ENCODE measurements around the gene ASB18. TPM values are rescaled to one million over a fixed set of nuclear protein-coding genes. Genes with fewer than 3 reads are reported as not detected.

The ASB18 gene
- total and polyA plus RNA-seq, 2 experiments from 2014 or later, result not detected

DNA sequence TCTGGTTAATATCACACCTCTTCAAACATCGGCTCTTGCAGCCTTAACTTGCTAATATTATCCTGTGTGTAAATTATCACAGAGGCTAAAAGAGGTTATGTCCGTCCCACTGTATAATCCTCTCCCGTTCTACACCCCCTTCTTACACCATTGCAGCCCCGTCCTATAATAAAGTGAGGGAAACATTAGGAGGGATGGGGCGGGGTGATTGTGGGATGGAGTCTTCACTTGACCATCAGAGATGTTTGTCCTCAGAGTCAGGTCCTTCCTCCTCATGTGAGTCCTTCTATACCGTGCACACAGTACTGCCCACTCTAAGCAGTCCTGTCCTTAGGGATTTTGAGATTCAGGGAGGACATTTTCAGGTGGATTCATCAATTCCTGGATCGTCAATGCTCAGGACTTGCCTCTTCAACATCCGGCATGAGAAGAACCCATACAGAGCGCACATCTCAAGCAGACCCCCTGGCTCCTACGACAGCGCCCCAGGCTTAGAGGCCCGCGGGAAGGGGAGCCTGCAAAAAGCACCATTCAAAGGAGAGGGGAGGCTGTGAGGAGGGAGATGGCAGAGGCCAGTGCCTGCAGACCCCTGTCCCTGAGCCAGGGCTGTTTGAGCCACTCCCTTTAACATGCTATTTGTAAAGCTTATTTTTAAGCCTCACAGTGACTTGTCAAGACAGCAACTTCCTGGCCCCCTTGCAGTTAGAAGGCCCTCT lies 42.8 kb upstream of the ASB18 start:
- peaks cover 3% of the 10 kb centered on the region; the same call in 1 of the 2 replicates for H3K9me2 ChIP-seq (ENCODE audit: insufficient read depth)
- no peak overlapping the region for H3K27ac Mint-ChIP-seq
- peaks cover 16% of the 10 kb centered on the region for H3K4me1 Mint-ChIP-seq
- peaks cover 2% of the 10 kb centered on the region; the same call in 1 of the 3 replicates for H3K9me3 Mint-ChIP-seq
- H3K36me3 ChIP-seq (ENCODE audit: insufficient read depth), result no peaks in the 10 kb centered on the region
- H3F3A ChIP-seq (replicated peaks; ENCODE audit: low read depth), result no peaks in the 10 kb centered on the region
- peak overlapping the region; percentile 13; the same call in 1 of the 2 replicates for H3K4me3 ChIP-seq
- no peaks in the 10 kb centered on the region for H3K79me2 ChIP-seq (replicated peaks; ENCODE audit: insufficient read depth)
- H4K20me1 ChIP-seq (replicated peaks; ENCODE audit: insufficient read depth), result no peaks in the 10 kb centered on the region
- H3K36me3 Mint-ChIP-seq (ENCODE audit: low read depth), result no peaks in the 10 kb centered on the region
- ATAC-seq, result no peak
- no peaks in the 10 kb centered on the region for H3K27me3 ChIP-seq (ENCODE audit: insufficient read depth)
- no peak overlapping the region; the same call in 1 of the 2 replicates for H3K27ac ChIP-seq (ENCODE audit: low read depth)
- TF ChIP-seq CREB1 (CRISPR knock-in tag; IDR thresholded peaks at IDR 0.05; ENCODE audit: low read depth) (no peak), JUNB (IDR thresholded peaks at IDR 0.05; ENCODE audit: unreplicated experiment) (no peak), ZNF462 (CRISPR knock-in tag; IDR thresholded peaks at IDR 0.05) (no peak), ZNF114 (CRISPR knock-in tag; IDR thresholded peaks at IDR 0.05) (no peak), EZH2 (IDR thresholded peaks at IDR 0.05; ENCODE audit: low read depth, unreplicated experiment) (no peak), NANOG (IDR thresholded peaks at IDR 0.05; ENCODE audit: borderline replicate concordance) (no peak), POLR2AphosphoS5 (IDR thresholded peaks at IDR 0.05; ENCODE audit: low read depth) (no peak), ZNF331 (CRISPR knock-in tag; IDR thresholded peaks at IDR 0.05; ENCODE audit: low read depth) (no peak), STAT1 (IDR thresholded peaks at IDR 0.05; ENCODE audit: unreplicated experiment) (no peak), EZH2phosphoT487 (IDR thresholded peaks at IDR 0.05; ENCODE audit: unreplicated experiment) (no peak)
- TF ChIP-seq, protein P1, sequence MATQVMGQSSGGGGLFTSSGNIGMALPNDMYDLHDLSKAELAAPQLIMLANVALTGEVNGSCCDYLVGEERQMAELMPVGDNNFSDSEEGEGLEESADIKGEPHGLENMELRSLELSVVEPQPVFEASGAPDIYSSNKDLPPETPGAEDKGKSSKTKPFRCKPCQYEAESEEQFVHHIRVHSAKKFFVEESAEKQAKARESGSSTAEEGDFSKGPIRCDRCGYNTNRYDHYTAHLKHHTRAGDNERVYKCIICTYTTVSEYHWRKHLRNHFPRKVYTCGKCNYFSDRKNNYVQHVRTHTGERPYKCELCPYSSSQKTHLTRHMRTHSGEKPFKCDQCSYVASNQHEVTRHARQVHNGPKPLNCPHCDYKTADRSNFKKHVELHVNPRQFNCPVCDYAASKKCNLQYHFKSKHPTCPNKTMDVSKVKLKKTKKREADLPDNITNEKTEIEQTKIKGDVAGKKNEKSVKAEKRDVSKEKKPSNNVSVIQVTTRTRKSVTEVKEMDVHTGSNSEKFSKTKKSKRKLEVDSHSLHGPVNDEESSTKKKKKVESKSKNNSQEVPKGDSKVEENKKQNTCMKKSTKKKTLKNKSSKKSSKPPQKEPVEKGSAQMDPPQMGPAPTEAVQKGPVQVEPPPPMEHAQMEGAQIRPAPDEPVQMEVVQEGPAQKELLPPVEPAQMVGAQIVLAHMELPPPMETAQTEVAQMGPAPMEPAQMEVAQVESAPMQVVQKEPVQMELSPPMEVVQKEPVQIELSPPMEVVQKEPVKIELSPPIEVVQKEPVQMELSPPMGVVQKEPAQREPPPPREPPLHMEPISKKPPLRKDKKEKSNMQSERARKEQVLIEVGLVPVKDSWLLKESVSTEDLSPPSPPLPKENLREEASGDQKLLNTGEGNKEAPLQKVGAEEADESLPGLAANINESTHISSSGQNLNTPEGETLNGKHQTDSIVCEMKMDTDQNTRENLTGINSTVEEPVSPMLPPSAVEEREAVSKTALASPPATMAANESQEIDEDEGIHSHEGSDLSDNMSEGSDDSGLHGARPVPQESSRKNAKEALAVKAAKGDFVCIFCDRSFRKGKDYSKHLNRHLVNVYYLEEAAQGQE (IDR thresholded peaks at IDR 0.05; ENCODE audit: unreplicated experiment), result no peak
- TF ChIP-seq, protein P2, sequence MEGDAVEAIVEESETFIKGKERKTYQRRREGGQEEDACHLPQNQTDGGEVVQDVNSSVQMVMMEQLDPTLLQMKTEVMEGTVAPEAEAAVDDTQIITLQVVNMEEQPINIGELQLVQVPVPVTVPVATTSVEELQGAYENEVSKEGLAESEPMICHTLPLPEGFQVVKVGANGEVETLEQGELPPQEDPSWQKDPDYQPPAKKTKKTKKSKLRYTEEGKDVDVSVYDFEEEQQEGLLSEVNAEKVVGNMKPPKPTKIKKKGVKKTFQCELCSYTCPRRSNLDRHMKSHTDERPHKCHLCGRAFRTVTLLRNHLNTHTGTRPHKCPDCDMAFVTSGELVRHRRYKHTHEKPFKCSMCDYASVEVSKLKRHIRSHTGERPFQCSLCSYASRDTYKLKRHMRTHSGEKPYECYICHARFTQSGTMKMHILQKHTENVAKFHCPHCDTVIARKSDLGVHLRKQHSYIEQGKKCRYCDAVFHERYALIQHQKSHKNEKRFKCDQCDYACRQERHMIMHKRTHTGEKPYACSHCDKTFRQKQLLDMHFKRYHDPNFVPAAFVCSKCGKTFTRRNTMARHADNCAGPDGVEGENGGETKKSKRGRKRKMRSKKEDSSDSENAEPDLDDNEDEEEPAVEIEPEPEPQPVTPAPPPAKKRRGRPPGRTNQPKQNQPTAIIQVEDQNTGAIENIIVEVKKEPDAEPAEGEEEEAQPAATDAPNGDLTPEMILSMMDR (conservative IDR thresholded peaks at IDR 0.05; ENCODE audit: low read depth in 2 of 2), result no peak
- TF ChIP-seq, protein P3, sequence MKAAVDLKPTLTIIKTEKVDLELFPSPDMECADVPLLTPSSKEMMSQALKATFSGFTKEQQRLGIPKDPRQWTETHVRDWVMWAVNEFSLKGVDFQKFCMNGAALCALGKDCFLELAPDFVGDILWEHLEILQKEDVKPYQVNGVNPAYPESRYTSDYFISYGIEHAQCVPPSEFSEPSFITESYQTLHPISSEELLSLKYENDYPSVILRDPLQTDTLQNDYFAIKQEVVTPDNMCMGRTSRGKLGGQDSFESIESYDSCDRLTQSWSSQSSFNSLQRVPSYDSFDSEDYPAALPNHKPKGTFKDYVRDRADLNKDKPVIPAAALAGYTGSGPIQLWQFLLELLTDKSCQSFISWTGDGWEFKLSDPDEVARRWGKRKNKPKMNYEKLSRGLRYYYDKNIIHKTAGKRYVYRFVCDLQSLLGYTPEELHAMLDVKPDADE (IDR thresholded peaks at IDR 0.05), result no peak
- DNase-seq (ENCODE audit: low spot score), result no peak
- H3K4me1 ChIP-seq (ENCODE audit: insufficient read depth), result peaks cover 14% of the 10 kb centered on the region
- peak overlapping the region; percentile 52; the same call in 1 of the 2 replicates for H2AFZ ChIP-seq
- H3K4me3 Mint-ChIP-seq, result no peak overlapping the region
- peak overlapping the region; percentile 73 for H3K4me2 ChIP-seq
- peaks cover 3% of the 10 kb centered on the region for H3K27me3 Mint-ChIP-seq (ENCODE audit: insufficient read depth, low read depth, poor library complexity)

All from GM23338 (cell line).